ENCODE results near the gene HSFX3. TPM values are rescaled to one million over a fixed set of nuclear protein-coding genes. Genes with fewer than 3 reads are reported as not detected.

The HSFX3 gene
- total RNA-seq, 2 experiments from 2014 or later = not detected

- no peak for DNase-seq (ENCODE audit: low spot score)
- Histone ChIP-seq H3K27ac (ENCODE audit: low read depth, low read length, poor library complexity, severe bottlenecking) (no peak overlapping the region), H3K36me3 (ENCODE audit: insufficient read depth, low read length) (no peaks in the 10 kb centered on the region), H4K20me1 (ENCODE audit: insufficient read depth, low read length) (no peaks in the 10 kb centered on the region), H3K4me1 (ENCODE audit: insufficient read depth, low read length, poor library complexity, severe bottlenecking) (peaks cover 2% of the 10 kb centered on the region), H3K79me2 (ENCODE audit: insufficient read depth, low read depth, low read length) (no peaks in the 10 kb centered on the region), H3K4me2 (ENCODE audit: low read length) (no peak overlapping the region), H2AFZ (ENCODE audit: low read length) (no peak overlapping the region), H3K9me3 (ENCODE audit: low read length) (no peaks in the 10 kb centered on the region), H3K4me3 (ENCODE audit: low read depth, low read length, poor library complexity, severe bottlenecking) (no peak overlapping the region), H3K9me2 (ENCODE audit: insufficient read depth, low read length) (no peaks in the 10 kb centered on the region)
- ChIA-PET POLR2A (no interaction called here), CTCF (ENCODE audit: unreplicated experiment) (no interaction called here)
- intact Hi-C loops (cut with micrococcal nuclease; ENCODE audit: unreplicated experiment) = no loop called here
- no TSS peak for BruUV-seq (replicated peaks)
- no peak for TF ChIP-seq EZH2phosphoT487 (IDR thresholded peaks at IDR 0.05; ENCODE audit: borderline replicate concordance, low read depth, low read length)
- TF ChIP-seq, protein P1, sequence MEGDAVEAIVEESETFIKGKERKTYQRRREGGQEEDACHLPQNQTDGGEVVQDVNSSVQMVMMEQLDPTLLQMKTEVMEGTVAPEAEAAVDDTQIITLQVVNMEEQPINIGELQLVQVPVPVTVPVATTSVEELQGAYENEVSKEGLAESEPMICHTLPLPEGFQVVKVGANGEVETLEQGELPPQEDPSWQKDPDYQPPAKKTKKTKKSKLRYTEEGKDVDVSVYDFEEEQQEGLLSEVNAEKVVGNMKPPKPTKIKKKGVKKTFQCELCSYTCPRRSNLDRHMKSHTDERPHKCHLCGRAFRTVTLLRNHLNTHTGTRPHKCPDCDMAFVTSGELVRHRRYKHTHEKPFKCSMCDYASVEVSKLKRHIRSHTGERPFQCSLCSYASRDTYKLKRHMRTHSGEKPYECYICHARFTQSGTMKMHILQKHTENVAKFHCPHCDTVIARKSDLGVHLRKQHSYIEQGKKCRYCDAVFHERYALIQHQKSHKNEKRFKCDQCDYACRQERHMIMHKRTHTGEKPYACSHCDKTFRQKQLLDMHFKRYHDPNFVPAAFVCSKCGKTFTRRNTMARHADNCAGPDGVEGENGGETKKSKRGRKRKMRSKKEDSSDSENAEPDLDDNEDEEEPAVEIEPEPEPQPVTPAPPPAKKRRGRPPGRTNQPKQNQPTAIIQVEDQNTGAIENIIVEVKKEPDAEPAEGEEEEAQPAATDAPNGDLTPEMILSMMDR (conservative IDR thresholded peaks at IDR 0.05; ENCODE audit: low read length) = no peak
Observed at GRCh38 chrX:149515954-149516602, 33.6 kb downstream of the HSFX3 start.

GRCh38 chrX:149513825-149514428, 35.8 kb downstream of the HSFX3 start:
- Histone ChIP-seq H3K9me3 (ENCODE audit: low read length) (no peaks in the 10 kb centered on the region), H3K4me2 (ENCODE audit: low read length) (no peak overlapping the region), H2AFZ (ENCODE audit: low read length) (no peak overlapping the region), H3K36me3 (ENCODE audit: insufficient read depth, low read length) (no peaks in the 10 kb centered on the region), H4K20me1 (ENCODE audit: insufficient read depth, low read length) (no peaks in the 10 kb centered on the region), H3K27ac (ENCODE audit: low read depth, low read length, poor library complexity, severe bottlenecking) (no peak overlapping the region), H3K9me2 (ENCODE audit: insufficient read depth, low read length) (no peaks in the 10 kb centered on the region), H3K79me2 (ENCODE audit: insufficient read depth, low read depth, low read length) (no peaks in the 10 kb centered on the region), H3K4me1 (ENCODE audit: insufficient read depth, low read length, poor library complexity, severe bottlenecking) (peaks cover 2% of the 10 kb centered on the region), H3K4me3 (ENCODE audit: low read depth, low read length, poor library complexity, severe bottlenecking) (no peak overlapping the region)
- intact Hi-C loops (cut with micrococcal nuclease; ENCODE audit: unreplicated experiment) = no loop called here
- CTCF ChIA-PET (ENCODE audit: unreplicated experiment) = no interaction called here
- POLR2A ChIA-PET = interaction anchor here (0.6 kb wide), 1 partner anchor 26 kb away, joined by 4 read pairs; no protein-coding TSS in a partner anchor
- no TSS peak for BruUV-seq (replicated peaks)
- no peak for DNase-seq (ENCODE audit: low spot score)
- no peak for TF ChIP-seq EZH2phosphoT487 (IDR thresholded peaks at IDR 0.05; ENCODE audit: borderline replicate concordance, low read depth, low read length)
- TF ChIP-seq, protein P1 (conservative IDR thresholded peaks at IDR 0.05; ENCODE audit: low read length) = no peak

All from OCI-LY7 (cell line).